Measurements from ENCODE around the gene RHOH.

GRCh38 chr4:40256329-40256728 lies 59.5 kb downstream of the RHOH start:
- TF ChIP-seq EZH2 (IDR thresholded peaks at IDR 0.05; ENCODE audit: low read depth), result no peak
- no peak for TF ChIP-seq CTCF (conservative IDR thresholded peaks at IDR 0.05)

Measured in PC-9 (cell line).